Epithelial cell of prostate (primary cell): ENCODE data around the gene SMIM44.
A peak's percentile ranks its signal among the peaks of the same experiment; 100 is the strongest.

Source experiments
- DNase-seq: peaks from one replicate; pipeline ENCODE4 v3.0.0-alpha.2; 2011; ENCODE audit warnings: low read depth, low spot score
- H3K27ac ChIP-seq: fragments of 450-650 bp; 2 replicates; pipeline ENCODE4 v1.5.1; 2017; ENCODE audit warnings: mild to moderate bottlenecking

Gene SMIM44

GRCh38 chr19:3503036-3503572 is 19.9 kb upstream of the SMIM44 start:
- H3K27ac ChIP-seq = no peak overlapping the region
- DNase-seq = no peak

- no peak overlapping the region for H3K27ac ChIP-seq
- DNase-seq = no peak
Measured at GRCh38 chr19:3501780-3502179, 18.5 kb upstream of the SMIM44 start.

GRCh38 chr19:3500429-3501101 is 17.3 kb upstream of the SMIM44 start, which contains the start of gene DOHH:
Gene DOHH, minus strand, starts transcription at chr19:3500674. Its CDS starts 3,860 bp downstream, at chr19:3496814.
- DNase-seq = peak; percentile 77
- peak within 1 kb of the TSS; percentile 81 for H3K27ac ChIP-seq

- H3K27ac ChIP-seq = peak overlapping the region; percentile 81
- DNase-seq = no peak
Measured at GRCh38 chr19:3499738-3500428, 16.6 kb upstream of the SMIM44 start.

GRCh38 chr19:3497757-3498520 is 14.7 kb upstream of the SMIM44 start:
- no peak for DNase-seq

GRCh38 chr19:3496392-3497273 is 13.4 kb upstream of the SMIM44 start:
- H3K27ac ChIP-seq = no peak overlapping the region

More at GRCh38 chr19:3497757-3498520, 14.7 kb upstream of the SMIM44 start:
- no peak overlapping the region for H3K27ac ChIP-seq

GRCh38 chr19:3494559-3494958 is 11.3 kb upstream of the SMIM44 start:
- no peak for DNase-seq

More at GRCh38 chr19:3496392-3497273, 13.4 kb upstream of the SMIM44 start:
- no peak for DNase-seq

GRCh38 chr19:3494051-3494450 is 10.8 kb upstream of the SMIM44 start:
- DNase-seq = no peak
- H3K27ac ChIP-seq = no peak overlapping the region

More at GRCh38 chr19:3494559-3494958, 11.3 kb upstream of the SMIM44 start:
- H3K27ac ChIP-seq = no peak overlapping the region

GRCh38 chr19:3493651-3494050 is 10.4 kb upstream of the SMIM44 start:
- H3K27ac ChIP-seq = no peak overlapping the region
- DNase-seq = no peak

- DNase-seq = no peak
- H3K27ac ChIP-seq = no peak overlapping the region
Measured at GRCh38 chr19:3492919-3493318, 9.7 kb upstream of the SMIM44 start.

GRCh38 chr19:3492131-3492839 is 9.0 kb upstream of the SMIM44 start:
- DNase-seq = no peak
- H3K27ac ChIP-seq = no peak overlapping the region

- H3K27ac ChIP-seq = no peak overlapping the region
- no peak for DNase-seq
Measured at GRCh38 chr19:3491396-3492119, 8.3 kb upstream of the SMIM44 start.

- DNase-seq = no peak
- H3K27ac ChIP-seq = no peak overlapping the region
Measured at GRCh38 chr19:3482507-3483225, 575 bp downstream of the SMIM44 start.

GRCh38 chr19:3481241-3482090 is 1.8 kb downstream of the SMIM44 start:
- no peak overlapping the region for H3K27ac ChIP-seq
- DNase-seq = no peak

- H3K27ac ChIP-seq = no peak within 1 kb of the TSS
- no peak for DNase-seq
Measured at GRCh38 chr19:3480383-3481091, 2.7 kb downstream of the SMIM44 start, which contains the start of gene SMIM24. Gene SMIM24, minus strand, starts transcription at chr19:3480525. Its CDS starts 62 bp downstream, at chr19:3480463.

- no peak for DNase-seq
- H3K27ac ChIP-seq = no peak overlapping the region
Measured at GRCh38 chr19:3479834-3480215, 3.4 kb downstream of the SMIM44 start.
